ENCODE data around the gene CDK6. TPM values are rescaled to one million over a fixed set of nuclear protein-coding genes. Genes with fewer than 3 reads are reported as not detected.
A peak's percentile ranks its signal among the peaks of the same experiment; 100 is the strongest.

CDK6 gene
- total RNA-seq, 3 donors from 2014 or later (not counting 1 experiment from before 2014, with no cell fraction given): 41.1 to 46.3 (median 45.1) TPM

GRCh38 chr7:92709150-92709549 is 127.2 kb downstream of the CDK6 start:
- Mint-ChIP-seq H3K4me1 (peaks cover 0 to 9% of the 10 kb centered on the region in 2 donors), H3K36me3 (no peaks in the 10 kb centered on the region), H3K27me3 (ENCODE audit: low read depth in 2 of 2) (no peaks in the 10 kb centered on the region), H3K4me3 (no peak overlapping the region), H3K9me3 (no peaks in the 10 kb centered on the region), H3K27ac (no peak overlapping the region)
- intact Hi-C loops (cut with micrococcal nuclease): no loop called here
- WGBS (ENCODE audit: insufficient coverage): 92% methylated on average over 2 of the region's 2 CpGs
- DNase-seq (no peak), ATAC-seq (no peak)
- no peaks in the 10 kb centered on the region for H3K27me3 ChIP-seq (ENCODE audit: control insufficient read depth, insufficient read depth, low read length)
- H3K4me3 ChIP-seq (ENCODE audit: low read length): no peak overlapping the region
- no peak overlapping the region for H3K27ac ChIP-seq (ENCODE audit: low read length)
- H3K36me3 ChIP-seq (ENCODE audit: control insufficient read depth, insufficient read depth, low read length): peaks cover 2% of the 10 kb centered on the region
- H3K4me1 ChIP-seq (ENCODE audit: control insufficient read depth, insufficient read depth, low read length): no peaks in the 10 kb centered on the region
- no peak for TF ChIP-seq CTCF (IDR thresholded peaks at IDR 0.05)
- H3K9me3 ChIP-seq (ENCODE audit: control insufficient read depth, insufficient read depth, low read length): no peaks in the 10 kb centered on the region

- Histone ChIP-seq H3K27ac (ENCODE audit: low read length) (no peak overlapping the region), H3K27me3 (ENCODE audit: control insufficient read depth, insufficient read depth, low read length) (no peaks in the 10 kb centered on the region), H3K9me3 (ENCODE audit: control insufficient read depth, insufficient read depth, low read length) (no peaks in the 10 kb centered on the region), H3K36me3 (ENCODE audit: control insufficient read depth, insufficient read depth, low read length) (peaks cover 2% of the 10 kb centered on the region), H3K4me1 (ENCODE audit: control insufficient read depth, insufficient read depth, low read length) (no peaks in the 10 kb centered on the region), H3K4me3 (ENCODE audit: low read length) (no peak overlapping the region)
- no peak for ATAC-seq
- Mint-ChIP-seq H3K27ac (no peak overlapping the region), H3K36me3 (no peaks in the 10 kb centered on the region), H3K4me1 (peaks cover 0 to 8% of the 10 kb centered on the region in 2 donors), H3K27me3 (ENCODE audit: low read depth in 2 of 2) (no peaks in the 10 kb centered on the region), H3K9me3 (no peaks in the 10 kb centered on the region), H3K4me3 (no peak overlapping the region)
- no CpG with 5 or more reads among the region's 5 CpGs for WGBS (ENCODE audit: insufficient coverage)
- no peak for DNase-seq
- TF ChIP-seq CTCF (IDR thresholded peaks at IDR 0.05): no peak
- intact Hi-C loops (cut with micrococcal nuclease): no loop called here
These were observed 128.0 kb downstream of the CDK6 start for GRCh38 chr7:92708111-92709042.

- H3K27me3 ChIP-seq (ENCODE audit: control insufficient read depth, insufficient read depth, low read length): no peaks in the 10 kb centered on the region
- H3K4me1 ChIP-seq (ENCODE audit: control insufficient read depth, insufficient read depth, low read length): no peaks in the 10 kb centered on the region
- H3K4me1 Mint-ChIP-seq: peaks cover 0 to 8% of the 10 kb centered on the region in 2 donors
- no peak for ATAC-seq
- no peak for TF ChIP-seq CTCF (IDR thresholded peaks at IDR 0.05)
- intact Hi-C loops (cut with micrococcal nuclease): no loop called here
- no peak overlapping the region for H3K4me3 Mint-ChIP-seq
- H3K9me3 ChIP-seq (ENCODE audit: control insufficient read depth, insufficient read depth, low read length): no peaks in the 10 kb centered on the region
- H3K9me3 Mint-ChIP-seq: no peaks in the 10 kb centered on the region
- no peak for DNase-seq
- H3K36me3 Mint-ChIP-seq: no peaks in the 10 kb centered on the region
- H3K27ac Mint-ChIP-seq: peak overlapping the region in 1 of 2 donors; percentile 52
- WGBS (ENCODE audit: insufficient coverage): no CpG with 5 or more reads among the region's 3 CpGs
- no peak overlapping the region for H3K27ac ChIP-seq (ENCODE audit: low read length)
- no peak overlapping the region for H3K4me3 ChIP-seq (ENCODE audit: low read length)
- H3K36me3 ChIP-seq (ENCODE audit: control insufficient read depth, insufficient read depth, low read length): peaks cover 2% of the 10 kb centered on the region
- no peaks in the 10 kb centered on the region for H3K27me3 Mint-ChIP-seq (ENCODE audit: low read depth in 2 of 2)
These were observed 128.9 kb downstream of the CDK6 start for GRCh38 chr7:92707435-92707834.
